ENCODE results near the gene MTPN.

DNA sequence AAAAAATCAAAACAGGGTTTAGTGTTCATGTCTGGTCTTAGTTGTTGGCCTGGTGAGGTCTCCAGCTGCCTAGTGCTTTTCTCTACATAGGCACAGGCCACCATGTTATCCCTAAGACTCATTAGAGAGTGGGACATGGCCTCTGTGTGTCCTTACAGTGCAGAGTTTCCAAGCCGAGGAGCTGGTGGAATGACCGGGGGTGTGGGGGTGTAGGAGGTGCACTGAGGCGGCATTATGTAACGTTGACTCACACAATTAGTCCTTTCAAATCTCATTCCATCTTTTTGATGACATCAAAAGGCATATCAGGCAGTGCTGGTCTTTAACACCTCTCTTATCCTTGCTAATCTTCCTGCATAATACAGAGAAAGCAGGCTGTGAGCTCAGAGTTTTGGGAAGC, 71.3 kb downstream of the MTPN start:
- no peak for TF ChIP-seq CTCF (IDR thresholded peaks at IDR 0.05)
- TF ChIP-seq EZH2phosphoT487 (IDR thresholded peaks at IDR 0.05): no peak

Measured in neural progenitor cell (in vitro differentiated cells).